ENCODE data around the gene NOS1AP.

DNA sequence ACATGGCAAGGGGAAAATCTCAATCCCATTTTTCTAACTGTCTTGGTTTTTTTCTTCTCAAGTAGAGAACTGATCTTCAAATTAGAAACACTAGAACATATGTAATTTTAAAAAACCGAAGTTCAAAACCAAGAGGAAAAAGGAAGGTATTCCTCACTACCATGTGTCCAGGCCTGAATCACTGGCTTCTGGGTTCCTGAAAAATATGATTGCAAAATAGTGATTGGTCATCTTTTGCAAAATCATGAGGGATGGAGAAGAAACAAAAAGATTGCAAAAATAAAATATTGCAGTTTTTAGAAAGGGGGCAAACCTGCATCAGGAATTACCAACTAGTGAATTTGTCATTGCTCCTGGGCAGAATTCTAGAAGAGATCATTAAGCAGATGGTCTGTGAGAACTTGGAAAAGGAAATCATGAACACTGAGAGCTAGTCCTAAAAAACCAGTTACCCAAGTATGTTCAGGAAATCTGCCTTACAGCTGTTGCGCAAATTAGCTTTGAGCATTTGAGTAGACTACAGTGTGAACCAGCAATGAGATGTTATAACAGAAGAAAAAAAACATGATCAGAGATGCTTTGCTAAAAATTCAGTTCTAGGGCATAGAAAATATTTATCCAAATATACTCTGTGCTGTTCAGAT is 257.8 kb downstream of the NOS1AP start:
- TF ChIP-seq, protein P1, sequence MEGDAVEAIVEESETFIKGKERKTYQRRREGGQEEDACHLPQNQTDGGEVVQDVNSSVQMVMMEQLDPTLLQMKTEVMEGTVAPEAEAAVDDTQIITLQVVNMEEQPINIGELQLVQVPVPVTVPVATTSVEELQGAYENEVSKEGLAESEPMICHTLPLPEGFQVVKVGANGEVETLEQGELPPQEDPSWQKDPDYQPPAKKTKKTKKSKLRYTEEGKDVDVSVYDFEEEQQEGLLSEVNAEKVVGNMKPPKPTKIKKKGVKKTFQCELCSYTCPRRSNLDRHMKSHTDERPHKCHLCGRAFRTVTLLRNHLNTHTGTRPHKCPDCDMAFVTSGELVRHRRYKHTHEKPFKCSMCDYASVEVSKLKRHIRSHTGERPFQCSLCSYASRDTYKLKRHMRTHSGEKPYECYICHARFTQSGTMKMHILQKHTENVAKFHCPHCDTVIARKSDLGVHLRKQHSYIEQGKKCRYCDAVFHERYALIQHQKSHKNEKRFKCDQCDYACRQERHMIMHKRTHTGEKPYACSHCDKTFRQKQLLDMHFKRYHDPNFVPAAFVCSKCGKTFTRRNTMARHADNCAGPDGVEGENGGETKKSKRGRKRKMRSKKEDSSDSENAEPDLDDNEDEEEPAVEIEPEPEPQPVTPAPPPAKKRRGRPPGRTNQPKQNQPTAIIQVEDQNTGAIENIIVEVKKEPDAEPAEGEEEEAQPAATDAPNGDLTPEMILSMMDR (IDR thresholded peaks at IDR 0.05): no peak
- TF ChIP-seq POLR2AphosphoS5 (IDR thresholded peaks at IDR 0.05) (no peak), POLR2A (IDR thresholded peaks at IDR 0.05) (no peak)

Data from transverse colon (tissue), 4 donors.